Heart left ventricle (tissue), 16 donors: ENCODE results near the gene ATPAF1. TPM values are rescaled to one million over a fixed set of nuclear protein-coding genes. Genes with fewer than 3 reads are reported as not detected.
"Not testable (repeated sequence)": the region's sequence is repeated elsewhere in the genome, so short reads cannot be mapped to it uniquely, and the experiment has no call there.

Experiments used
- ATAC-seq, 4 donors: fragments of 200-7000 bp; cut with Tn5 transposase; one replicate each; pipeline ENCODE4 v1.9.1; 2020 to 2022; ENCODE audit warnings: moderate library complexity in 4 of 4, mild to moderate bottlenecking in 3 of 4, moderate number of reproducible peaks in 1 of 4
- DNase-seq, 5 donors: peaks; one replicate each; pipeline ENCODE4 v3.0.0-alpha.2; 2020
- H3K27ac ChIP-seq, 12 donors: fragments of 200-600 bp; sonication (generic) in 4 of 12; one replicate each; pipeline versions ENCODE4 v1.5.0 to v1.8.0; 2016 to 2022; ENCODE audit warnings: mild to moderate bottlenecking in 2 of 12
- H3K27me3 ChIP-seq, 9 donors: fragments of 200-600 bp; sonication (generic) in 2 of 9; one replicate each; pipeline versions ENCODE4 v1.5.1 to v1.8.0; 2016 to 2022; ENCODE audit warnings: mild to moderate bottlenecking in 3 of 9
- H3K36me3 ChIP-seq, 9 donors: fragments of 200-600 bp; sonication (generic) in 2 of 9; one replicate each; pipeline versions ENCODE4 v1.5.0 to v1.8.0; 2018 to 2022; ENCODE audit warnings: mild to moderate bottlenecking in 2 of 9
- H3K4me1 ChIP-seq, 12 donors: fragments of 200-600 bp; sonication (generic) in 4 of 12; one replicate each; pipeline versions ENCODE4 v1.5.0 to v1.8.0; 2016 to 2022; ENCODE audit warnings: mild to moderate bottlenecking in 3 of 12
- H3K4me3 ChIP-seq, 12 donors: fragments of 200-600 bp; sonication (generic) in 4 of 12; one replicate each; pipeline versions ENCODE4 v1.5.0 to v1.8.0; 2017 to 2022; ENCODE audit warnings: mild to moderate bottlenecking in 9 of 12, moderate library complexity in 4 of 12
- H3K9me3 ChIP-seq, 12 donors: fragments of 200-600 bp; sonication (generic) in 4 of 12; one replicate each; pipeline versions ENCODE4 v1.5.0 to v1.8.0; 2016 to 2022; ENCODE audit warnings: mild to moderate bottlenecking in 1 of 12
- POLR2A ChIP-seq, 2 donors: fragments of 450-650 bp; IDR thresholded peaks; one replicate each; pipeline ENCODE4 v1.6.1; 2017; ENCODE audit warnings: antibody characterized with exemption in 2 of 2, mild to moderate bottlenecking in 2 of 2, moderate library complexity in 2 of 2
- WGBS, 4 donors: extraction: QIAGEN DNeasy Blood & Tissue Kit in 2 of 4; methylation state at CpG; one replicate each; pipeline versions ENCODE4 v1.1.5 to v1.1.7; 2013 to 2018; 5-methylcytosine and 5-hydroxymethylcytosine counted together
- intact Hi-C, 10 donors: fragments of 100-400 bp; cut with DNase I; formaldehyde crosslinking; loops; one replicate each; pipeline versions ENCODE4 v1.11.1 to v1.14.2; 2022
- polyA plus RNA-seq, 2 donors: library from polyadenylated mRNA; stranded (reverse); fragments of 200-250 nt; gene quantifications; one replicate each; pipeline ENCODE4 v1.2.3, GENCODE V29; 2013
- total RNA-seq, 9 donors: library from RNA; depleted of rRNA in 2 of 9; stranded (reverse); fragments of >200 nt in 2 of 9; fragmentation: NEBNext Ultra II Directional in 3 of 9; extraction: Animal tissue kit (Norgen Biotek cat#: 25700) in 3 of 9; gene quantifications; one replicate each; pipeline versions ENCODE4 v1.1.0 to v1.2.4, GENCODE V29; 2016 to 2023
- TF ChIP-seq, protein P1 (sequence below), 12 donors: fragments of 200-600 bp; sonication (generic) in 4 of 12; IDR thresholded peaks; one replicate each; pipeline versions ENCODE4 v1.5.0 to v1.8.0; 2018 to 2022; ENCODE audit warnings: antibody characterized with exemption in 12 of 12, mild to moderate bottlenecking in 5 of 12
- donor health status: ischemic (EF 13 %, LVEDD 7.1; RV severe dilation, severe dysfunction).
- donor health status: healthy with polysubstance abuse.
- donor health status: DM: no; HTN: yes; CAD: no.
- donor health status: DM: no; HTN: no; CAD: no.
- donor health status: ischemic (EF 25% LVEDD 6.9; RV normal size, moderate dysfunction).
- donor health status: ischemic (EF 25% LVEDD 5.7; RV mildly dilated, moderate dysfunction).
- donor health status: healthy.
- donor health status: DM: yes; HTN: yes; CAD: no.
- donor health status: ischemic (EF 35%, LVEDD 5.7; RV mildly dilated, moderate dysfunction).
- donor health status: nonischemic (EF 11% LVEDD 7.7; RV severe dilation, severe dysfunction).
- donor health status: DM: yes; HTN: yes; CAD: no.
- donor health status: PGD.
- donor health status: ischemic (EF 29% LVEDD 5.4; RV normal size, mild dysfunction).
- donor health status: nonischemic (EF 23%, LVEDD 6.1; RV moderate dilation, normal function).

ATPAF1 gene
- total and polyA plus RNA-seq, 11 donors = 96.8 to 263 (median 179) TPM

DNA sequence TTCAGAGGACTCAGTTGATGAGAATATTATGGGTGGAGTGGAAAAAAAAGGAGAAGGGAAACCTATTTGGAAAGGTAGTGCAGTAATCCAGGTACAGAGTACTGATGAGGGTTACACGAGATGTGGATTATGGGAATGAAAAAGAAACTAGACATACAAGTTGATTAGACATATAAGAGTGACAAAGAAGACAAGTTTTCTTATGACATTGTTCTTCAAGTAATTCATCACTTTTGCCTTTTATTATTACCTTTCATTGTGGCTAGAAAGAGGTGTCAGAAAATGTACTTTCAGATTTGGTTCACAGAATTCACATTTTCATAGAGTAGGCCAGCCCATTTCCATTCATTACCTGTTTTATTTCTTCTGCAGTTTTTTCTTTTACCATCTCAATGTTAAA lies 10.4 kb downstream of the ATPAF1 start:
- Histone ChIP-seq H3K36me3 (peaks cover 0 to 97% (median 77%) of the 10 kb centered on the region in 9 donors), H3K9me3 (peaks cover 0 to 5% (median 0%) of the 10 kb centered on the region in 12 donors), H3K27ac (peak overlapping the region in 2 of 12 donors; percentile 21 to 33), H3K4me1 (peaks cover 0 to 14% (median 3%) of the 10 kb centered on the region in 12 donors), H3K27me3 (no peaks in the 10 kb centered on the region), H3K4me3 (no peak overlapping the region)
- intact Hi-C loops = no loop called here
- TF ChIP-seq, protein P1, sequence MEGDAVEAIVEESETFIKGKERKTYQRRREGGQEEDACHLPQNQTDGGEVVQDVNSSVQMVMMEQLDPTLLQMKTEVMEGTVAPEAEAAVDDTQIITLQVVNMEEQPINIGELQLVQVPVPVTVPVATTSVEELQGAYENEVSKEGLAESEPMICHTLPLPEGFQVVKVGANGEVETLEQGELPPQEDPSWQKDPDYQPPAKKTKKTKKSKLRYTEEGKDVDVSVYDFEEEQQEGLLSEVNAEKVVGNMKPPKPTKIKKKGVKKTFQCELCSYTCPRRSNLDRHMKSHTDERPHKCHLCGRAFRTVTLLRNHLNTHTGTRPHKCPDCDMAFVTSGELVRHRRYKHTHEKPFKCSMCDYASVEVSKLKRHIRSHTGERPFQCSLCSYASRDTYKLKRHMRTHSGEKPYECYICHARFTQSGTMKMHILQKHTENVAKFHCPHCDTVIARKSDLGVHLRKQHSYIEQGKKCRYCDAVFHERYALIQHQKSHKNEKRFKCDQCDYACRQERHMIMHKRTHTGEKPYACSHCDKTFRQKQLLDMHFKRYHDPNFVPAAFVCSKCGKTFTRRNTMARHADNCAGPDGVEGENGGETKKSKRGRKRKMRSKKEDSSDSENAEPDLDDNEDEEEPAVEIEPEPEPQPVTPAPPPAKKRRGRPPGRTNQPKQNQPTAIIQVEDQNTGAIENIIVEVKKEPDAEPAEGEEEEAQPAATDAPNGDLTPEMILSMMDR (IDR thresholded peaks at IDR 0.05) = no peak
- TF ChIP-seq POLR2A (IDR thresholded peaks at IDR 0.05) = no peak
- DNase-seq (no peak), ATAC-seq (no peak)
- 76 to 96% (median 94%) methylated on average over 1 of the region's 1 CpG for WGBS, 4 donors

DNA sequence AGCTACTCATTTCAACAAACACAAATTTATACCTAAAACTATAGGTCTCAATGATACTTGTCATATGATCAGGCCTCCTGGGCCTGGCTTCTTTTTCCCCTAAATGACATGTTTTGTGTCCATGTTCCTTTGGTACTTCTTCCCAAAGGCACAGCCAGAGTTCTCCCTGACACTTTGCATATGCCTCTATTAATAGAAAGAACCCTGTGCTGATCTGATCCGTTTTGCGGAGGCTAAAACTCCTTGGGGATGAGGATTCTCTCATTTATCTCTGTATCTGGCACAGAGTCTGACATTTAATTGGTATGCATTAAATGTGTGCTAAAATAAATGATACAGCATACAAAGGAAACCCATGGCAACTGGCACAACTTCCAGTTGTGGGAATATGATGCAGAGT lies 11.5 kb downstream of the ATPAF1 start:
- Histone ChIP-seq H3K4me3 (no peak overlapping the region), H3K4me1 (peaks cover 0 to 14% (median 3%) of the 10 kb centered on the region in 12 donors), H3K27me3 (no peaks in the 10 kb centered on the region), H3K36me3 (peaks cover 0 to 99% (median 80%) of the 10 kb centered on the region in 9 donors), H3K9me3 (peaks cover 0 to 5% (median 0%) of the 10 kb centered on the region in 12 donors), H3K27ac (peak overlapping the region in 5 of 12 donors; percentile 21 to 44 (median 33))
- intact Hi-C loops = no loop called here
- ATAC-seq (peak; percentile 48 to 66 (median 56)), DNase-seq (no peak)
- TF ChIP-seq, protein P1 (IDR thresholded peaks at IDR 0.05) = no peak
- no peak for TF ChIP-seq POLR2A (IDR thresholded peaks at IDR 0.05)
- WGBS, 4 donors = 24 to 55% (median 43%) methylated on average over 2 of the region's 2 CpGs

GRCh38 chr1:46655848-46656247 lies 12.3 kb downstream of the ATPAF1 start:
- Histone ChIP-seq H3K4me3 (no peak overlapping the region), H3K4me1 (peaks cover 0 to 14% (median 3%) of the 10 kb centered on the region in 12 donors), H3K27me3 (no peaks in the 10 kb centered on the region), H3K36me3 (peaks cover 0 to 94% (median 72%) of the 10 kb centered on the region in 9 donors), H3K27ac (peak overlapping the region in 1 of 12 donors; percentile 44), H3K9me3 (peaks cover 0 to 5% (median 0%) of the 10 kb centered on the region in 12 donors)
- intact Hi-C loops = no loop called here
- TF ChIP-seq, protein P1 (IDR thresholded peaks at IDR 0.05) = no peak
- no peak for TF ChIP-seq POLR2A (IDR thresholded peaks at IDR 0.05)
- ATAC-seq (peak in 2 of 4 donors; percentile 17 to 20), DNase-seq (no peak)

GRCh38 chr1:46654698-46655097 lies 13.5 kb downstream of the ATPAF1 start:
- 98 to 100% (median 99%) methylated on average over 2 of the region's 2 CpGs for WGBS, 4 donors
- DNase-seq, ATAC-seq, H3K4me3 ChIP-seq, intact Hi-C loops, H3K27me3 ChIP-seq: not testable (repeated sequence)
- Histone ChIP-seq H3K4me1 (peaks cover 0 to 14% (median 3%) of the 10 kb centered on the region in 12 donors), H3K36me3 (peaks cover 0 to 94% (median 78%) of the 10 kb centered on the region in 9 donors), H3K27ac (peak overlapping the region in 1 of 12 donors; percentile 77), H3K9me3 (peaks cover 0 to 16% (median 8%) of the 10 kb centered on the region in 12 donors)

GRCh38 chr1:46654012-46654411 lies 14.2 kb downstream of the ATPAF1 start:
- Histone ChIP-seq H3K9me3 (peaks cover 0 to 22% (median 10%) of the 10 kb centered on the region in 12 donors), H3K27ac (peak overlapping the region in 7 of 12 donors; percentile 16 to 77 (median 27)), H3K4me3 (no peak overlapping the region), H3K27me3 (no peaks in the 10 kb centered on the region), H3K4me1 (peaks cover 0 to 14% (median 3%) of the 10 kb centered on the region in 12 donors), H3K36me3 (peaks cover 0 to 94% (median 84%) of the 10 kb centered on the region in 9 donors)
- DNase-seq = no peak
- intact Hi-C loops = no loop called here
- TF ChIP-seq, protein P1 (IDR thresholded peaks at IDR 0.05) = no peak
- no peak for TF ChIP-seq POLR2A (IDR thresholded peaks at IDR 0.05)
- 93 to 97% (median 93%) methylated on average over 1 of the region's 1 CpG for WGBS, 4 donors
- ATAC-seq = no peak
